GM19328 (cell line): ENCODE results near the gene TCF12.

Source experiments
- ATAC-seq: cut with Tn5 transposase; IDR thresholded peaks from one replicate; pipeline ENCODE4 v1.9.1; 2021; ENCODE audit warnings: mild to moderate bottlenecking, moderate library complexity; ENCODE audit not compliant: unreplicated experiment

TCF12 gene

GRCh38 chr15:56918046-56918938 lies at the start of gene TCF12:
Gene TCF12, plus strand, starts transcription at chr15:56918644. Its CDS starts 1,270 bp downstream, at chr15:56919914.
- ATAC-seq = peak; percentile 68

GRCh38 chr15:56869573-56869972 lies 48.9 kb upstream of the TCF12 start:
- no peak for ATAC-seq

- ATAC-seq = no peak
These were observed 47.3 kb upstream of the TCF12 start for GRCh38 chr15:56871185-56871584.

GRCh38 chr15:56871867-56872266 lies 46.6 kb upstream of the TCF12 start:
- ATAC-seq = no peak

GRCh38 chr15:56877255-56877970 lies 41.0 kb upstream of the TCF12 start:
- ATAC-seq = no peak

GRCh38 chr15:56879502-56879901 lies 38.9 kb upstream of the TCF12 start:
- no peak for ATAC-seq

GRCh38 chr15:56883088-56883487 lies 35.4 kb upstream of the TCF12 start:
- no peak for ATAC-seq

- no peak for ATAC-seq
These were observed 32.0 kb upstream of the TCF12 start for GRCh38 chr15:56886363-56886931.

- peak; percentile 81 for ATAC-seq
These were observed 31.3 kb upstream of the TCF12 start for GRCh38 chr15:56886932-56887781.

- ATAC-seq = no peak
These were observed 30.5 kb upstream of the TCF12 start for GRCh38 chr15:56887782-56888438.

- no peak for ATAC-seq
These were observed 28.4 kb upstream of the TCF12 start for GRCh38 chr15:56890038-56890437.

- no peak for ATAC-seq
These were observed 26.5 kb upstream of the TCF12 start for GRCh38 chr15:56891852-56892440.

GRCh38 chr15:56892659-56893363 lies 25.6 kb upstream of the TCF12 start:
- no peak for ATAC-seq

GRCh38 chr15:56893364-56893678 lies 25.1 kb upstream of the TCF12 start:
- ATAC-seq = no peak

- ATAC-seq = no peak
These were observed 23.8 kb upstream of the TCF12 start for GRCh38 chr15:56894601-56895000.

- ATAC-seq = no peak
These were observed 16.5 kb upstream of the TCF12 start for GRCh38 chr15:56901931-56902330.

- ATAC-seq = no peak
These were observed 11.7 kb upstream of the TCF12 start for GRCh38 chr15:56906766-56907165.

- ATAC-seq = no peak
These were observed 7.6 kb upstream of the TCF12 start for GRCh38 chr15:56910801-56911200.

GRCh38 chr15:56913241-56913640 lies 5.2 kb upstream of the TCF12 start:
- no peak for ATAC-seq
